CD4-positive, alpha-beta T cell treated with Interleukin-6 for 4 hours (primary cell): ENCODE data around the gene ATRN.

Experiments
- DNase-seq: peaks from one replicate; pipeline ENCODE4 v3.0.0-alpha.2; 2020; ENCODE audit warnings: mixed read lengths

The ATRN gene

GRCh38 chr20:3679749-3680700 lies 209.2 kb downstream of the ATRN start:
- no peak for DNase-seq

GRCh38 chr20:3680701-3681351 lies 210.0 kb downstream of the ATRN start:
- no peak for DNase-seq

GRCh38 chr20:3681352-3681930 lies 210.6 kb downstream of the ATRN start:
- no peak for DNase-seq

GRCh38 chr20:3681931-3682781 lies 211.3 kb downstream of the ATRN start, which contains the start of gene ADAM33:
Gene ADAM33 (minus strand): TSS chr20:3682010. CDS start chr20:3682004, 6 bp downstream.
- DNase-seq: no peak

- DNase-seq: no peak
These were observed 214.5 kb downstream of the ATRN start for GRCh38 chr20:3685341-3685740.

GRCh38 chr20:3686421-3686820 lies 215.6 kb downstream of the ATRN start:
- DNase-seq: no peak

- no peak for DNase-seq
These were observed 216.1 kb downstream of the ATRN start for GRCh38 chr20:3686867-3687321.

- no peak for DNase-seq
These were observed 216.8 kb downstream of the ATRN start for GRCh38 chr20:3687655-3688054.

GRCh38 chr20:3689978-3690377 lies 219.2 kb downstream of the ATRN start:
- DNase-seq: no peak

- no peak for DNase-seq
These were observed 219.6 kb downstream of the ATRN start for GRCh38 chr20:3690413-3690812.

GRCh38 chr20:3691306-3691705 lies 220.5 kb downstream of the ATRN start:
- DNase-seq: no peak

- no peak for DNase-seq
These were observed 221.1 kb downstream of the ATRN start for GRCh38 chr20:3691897-3692296.

- no peak for DNase-seq
These were observed 222.0 kb downstream of the ATRN start for GRCh38 chr20:3692706-3693294.

- no peak for DNase-seq
These were observed 222.6 kb downstream of the ATRN start for GRCh38 chr20:3693376-3693775.

- no peak for DNase-seq
These were observed 224.0 kb downstream of the ATRN start for GRCh38 chr20:3694864-3695263.

GRCh38 chr20:3696200-3696599 lies 225.4 kb downstream of the ATRN start:
- no peak for DNase-seq

- DNase-seq: no peak
These were observed 226.1 kb downstream of the ATRN start for GRCh38 chr20:3696745-3697587.

- DNase-seq: no peak
These were observed 226.9 kb downstream of the ATRN start for GRCh38 chr20:3697588-3698305.

GRCh38 chr20:3698591-3699001 lies 227.8 kb downstream of the ATRN start:
- DNase-seq: no peak

GRCh38 chr20:3699037-3699436 lies 228.2 kb downstream of the ATRN start:
- no peak for DNase-seq
